H9 (cell line): Measurements from ENCODE around the gene RAD21L1. TPM values are rescaled to one million over a fixed set of nuclear protein-coding genes. Genes with fewer than 3 reads are reported as not detected.

Experiments
- DNase-seq: peaks from one replicate; pipeline ENCODE4 v3.0.0-alpha.2; 2017
- H2AFZ ChIP-seq: one replicate; pipeline ENCODE4 v1.6.1; 2013; ENCODE audit warnings: mild to moderate bottlenecking, low read length, control low read depth, moderate library complexity
- H2AK5ac ChIP-seq: 2 replicates; pipeline ENCODE4 v1.6.1; 2013; ENCODE audit warnings: low read length, control low read depth, mixed read lengths; ENCODE audit not compliant: insufficient read length
- H2BK120ac ChIP-seq: one replicate; pipeline ENCODE4 v1.6.1; 2013; ENCODE audit warnings: low read depth, mild to moderate bottlenecking, low read length, control low read depth, inconsistent platforms; ENCODE audit not compliant: poor library complexity, severe bottlenecking
- H2BK12ac ChIP-seq: 2 replicates; pipeline ENCODE4 v1.6.1; 2013; ENCODE audit warnings: low read length, control low read depth, mixed read lengths, low read depth; ENCODE audit not compliant: insufficient read length
- H2BK15ac ChIP-seq: 2 replicates; pipeline ENCODE4 v1.6.1; 2013; ENCODE audit warnings: low read depth, low read length, control low read depth
- H2BK20ac ChIP-seq: one replicate; pipeline ENCODE4 v1.6.1; 2013; ENCODE audit warnings: low read depth, mild to moderate bottlenecking, low read length, control low read depth, inconsistent platforms; ENCODE audit not compliant: poor library complexity, severe bottlenecking
- H2BK5ac ChIP-seq: 2 replicates; pipeline ENCODE4 v1.6.1; 2013; ENCODE audit warnings: low read length, control low read depth, mixed read lengths; ENCODE audit not compliant: insufficient read length
- H3K14ac ChIP-seq: 2 replicates; pipeline ENCODE4 v1.6.1; 2013; ENCODE audit warnings: low read length, control low read depth; ENCODE audit not compliant: insufficient read depth
- H3K18ac ChIP-seq: 2 replicates; pipeline ENCODE4 v1.6.1; 2013; ENCODE audit warnings: low read depth, mild to moderate bottlenecking, mixed read lengths, low read length, control low read depth; ENCODE audit not compliant: insufficient read length
- H3K23ac ChIP-seq: 2 replicates; pipeline ENCODE4 v1.6.1; 2013; ENCODE audit warnings: low read length, control low read depth, mixed read lengths, low read depth; ENCODE audit not compliant: insufficient read length
- H3K23me2 ChIP-seq: 2 replicates; pipeline ENCODE4 v1.6.1; 2013; ENCODE audit warnings: low read depth, mild to moderate bottlenecking, mixed read lengths, low read length, control low read depth; ENCODE audit not compliant: insufficient read length, poor library complexity, severe bottlenecking
- H3K27ac ChIP-seq: 2 replicates; pipeline ENCODE4 v1.5.1; 2013; ENCODE audit warnings: low read length, control low read depth, mixed read lengths, low read depth; ENCODE audit not compliant: insufficient read length
- H3K27me3 ChIP-seq: 2 replicates; pipeline ENCODE4 v1.6.1; 2013; ENCODE audit warnings: low read length, control low read depth, inconsistent platforms; ENCODE audit not compliant: insufficient read depth
- H3K4ac ChIP-seq: 2 replicates; pipeline ENCODE4 v1.6.1; 2013; ENCODE audit warnings: low read depth, mild to moderate bottlenecking, control low read depth, inconsistent platforms, low read length, moderate library complexity
- H3K4me1 ChIP-seq: 2 replicates; pipeline ENCODE4 v1.6.1; 2013; ENCODE audit warnings: low read length, control low read depth, inconsistent platforms; ENCODE audit not compliant: insufficient read depth
- H3K4me2 ChIP-seq: 2 replicates; pipeline ENCODE4 v1.6.1; 2013; ENCODE audit warnings: low read length, control low read depth, mixed read lengths; ENCODE audit not compliant: insufficient read length, insufficient read depth
- H3K56ac ChIP-seq: 2 replicates; pipeline ENCODE4 v1.6.1; 2013; ENCODE audit warnings: low read depth, mild to moderate bottlenecking, mixed read lengths, low read length, control low read depth; ENCODE audit not compliant: insufficient read length
- H3K79me1 ChIP-seq: 2 replicates; pipeline ENCODE4 v1.6.1; 2013; ENCODE audit warnings: low read depth, mild to moderate bottlenecking, moderate library complexity, low read length, control low read depth, inconsistent platforms; ENCODE audit not compliant: insufficient read depth, poor library complexity, severe bottlenecking
- H3K79me2 ChIP-seq: 2 replicates; pipeline ENCODE4 v1.6.1; 2013; ENCODE audit warnings: low read length, control low read depth, inconsistent platforms; ENCODE audit not compliant: insufficient read depth
- H3K9ac ChIP-seq: 2 replicates; pipeline ENCODE4 v1.6.1; 2013; ENCODE audit warnings: low read length, control low read depth, mixed read lengths; ENCODE audit not compliant: insufficient read length; ENCODE audit errors: extremely low read depth
- H3K9me3 ChIP-seq: one replicate; pipeline ENCODE4 v1.6.1; 2013; ENCODE audit warnings: low read depth, low read length, inconsistent platforms; ENCODE audit not compliant: control insufficient read depth
- H3T11ph ChIP-seq: one replicate; pipeline ENCODE4 v1.6.1; 2013; ENCODE audit warnings: mild to moderate bottlenecking, low read length, control low read depth, inconsistent platforms
- H4K20me1 ChIP-seq: one replicate; pipeline ENCODE4 v1.6.1; 2013; ENCODE audit not compliant: control insufficient read depth, insufficient read length, insufficient read depth
- H4K5ac ChIP-seq: 2 replicates; pipeline ENCODE4 v1.6.1; 2013; ENCODE audit warnings: low read depth, mild to moderate bottlenecking, mixed read lengths, low read length, control low read depth; ENCODE audit not compliant: insufficient read length
- H4K8ac ChIP-seq: replicated peaks from 2 replicates; pipeline ENCODE4 v1.6.1; 2013; ENCODE audit warnings: low read length, control low read depth, mixed read lengths, low read depth; ENCODE audit not compliant: insufficient read length
- H4K91ac ChIP-seq: 2 replicates; pipeline ENCODE4 v1.6.1; 2013; ENCODE audit warnings: low read depth, mild to moderate bottlenecking, moderate library complexity, mixed read lengths, low read length, control low read depth; ENCODE audit not compliant: insufficient read length
- H3K27ac Mint-ChIP-seq, 3 experiments: 2 replicates in 2 of 3; 3 replicates in 1 of 3; pipeline ENCODE4 v1.8.0; 2020 to 2021; ENCODE audit warnings: mixed read lengths in 3 of 3, mild to moderate bottlenecking in 1 of 3, moderate library complexity in 1 of 3
- H3K27me3 Mint-ChIP-seq: 2 replicates; pipeline ENCODE4 v1.8.0; 2021; ENCODE audit warnings: low read depth, mild to moderate bottlenecking, moderate library complexity, mixed read lengths
- H3K36me3 Mint-ChIP-seq, 3 experiments: 2 replicates in 2 of 3; 3 replicates in 1 of 3; pipeline ENCODE4 v1.8.0; 2020 to 2021; ENCODE audit warnings: low read depth in 3 of 3, mixed read lengths in 3 of 3; ENCODE audit not compliant: insufficient read depth in 1 of 3
- H3K4me1 Mint-ChIP-seq, 2 experiments: 2 replicates each; pipeline ENCODE4 v1.8.0; 2020; ENCODE audit warnings: mixed read lengths in 2 of 2
- H3K4me3 Mint-ChIP-seq, 2 experiments: 2 replicates in 1 of 2; 3 replicates in 1 of 2; pipeline ENCODE4 v1.8.0; 2020 to 2021; ENCODE audit warnings: mild to moderate bottlenecking in 2 of 2, mixed read lengths in 2 of 2, moderate library complexity in 1 of 2
- H3K9me3 Mint-ChIP-seq, 2 experiments: 2 replicates in 1 of 2; 3 replicates in 1 of 2; pipeline ENCODE4 v1.8.0; 2020; ENCODE audit warnings: mild to moderate bottlenecking in 2 of 2, mixed read lengths in 2 of 2, moderate library complexity in 1 of 2
- CTCF ChIP-seq: fragments of 200-600 bp; sonication (generic); conservative IDR thresholded peaks from 3 replicates; pipeline ENCODE4 v1.8.0; 2021; ENCODE audit warnings: antibody characterized with exemption, mild to moderate bottlenecking
- WGBS: extraction: QIAGEN DNeasy Blood & Tissue Kit; methylation state at CpG from one replicate; pipeline ENCODE4 v1.1.7; 2013; ENCODE audit warnings: missing lambda C conversion rate, low lambda C conversion rate, mixed read lengths; ENCODE audit not compliant: insufficient read length; ENCODE audit errors: extremely low coverage; 5-methylcytosine and 5-hydroxymethylcytosine counted together
- long read RNA-seq: library from polyadenylated mRNA; unstranded; transcript quantifications from one replicate; pipeline ENCODE4 v2.0.0, GENCODE V29; 2020
- total RNA-seq: library from RNA; stranded (reverse); gene quantifications from 2 replicates; pipeline ENCODE4 v1.2.1, GENCODE V29; 2021

RAD21L1 gene
- not detected in 2 replicates for total RNA-seq
- long read RNA-seq, result 0 reads

- Histone ChIP-seq H3K9ac (no peak within 1 kb of the TSS), H3T11ph (no peak within 1 kb of the TSS), H4K5ac (no peak within 1 kb of the TSS), H4K20me1 (peaks cover 3% of the 10 kb centered on the region), H3K4me2 (peak within 1 kb of the TSS; percentile 70), H3K23me2 (peaks cover 7% of the 10 kb centered on the region), H3K18ac (peak within 1 kb of the TSS; percentile 83), H3K27me3 (peaks cover 2% of the 10 kb centered on the region; the same call in 1 of the 2 replicates), H3K79me1 (no peaks in the 10 kb centered on the region), H3K14ac (peak within 1 kb of the TSS; percentile 91; the same call in 1 of the 2 replicates), H3K27ac (no peak within 1 kb of the TSS), H2BK5ac (no peak within 1 kb of the TSS), H2BK120ac (no peak within 1 kb of the TSS), H4K91ac (no peak within 1 kb of the TSS), H2AK5ac (no peak within 1 kb of the TSS), H3K23ac (no peak within 1 kb of the TSS), H3K79me2 (no peaks in the 10 kb centered on the region), H2AFZ (peak within 1 kb of the TSS; percentile 3), H3K56ac (no peak within 1 kb of the TSS), H2BK15ac (no peak within 1 kb of the TSS), H2BK12ac (no peak within 1 kb of the TSS), H3K4ac (no peak within 1 kb of the TSS), H2BK20ac (no peak within 1 kb of the TSS), H3K9me3 (no peaks in the 10 kb centered on the region), H4K8ac (no peak within 1 kb of the TSS), H3K4me1 (no peaks in the 10 kb centered on the region)
- WGBS, result no CpG with 5 or more reads among the region's 88 CpGs
- Mint-ChIP-seq H3K36me3 (no peaks in the 10 kb centered on the region; a peak in 1 of 7 replicates), H3K9me3 (peaks cover 3 to 6% of the 10 kb centered on the region in 2 experiments; a peak in 4 of 5 replicates), H3K27me3 (peaks cover 68% of the 10 kb centered on the region), H3K27ac (no peak within 1 kb of the TSS; a peak in 1 of 7 replicates), H3K4me1 (peaks cover 4 to 7% of the 10 kb centered on the region in 2 experiments), H3K4me3 (peak within 1 kb of the TSS; percentile 84 to 92)
- no peak for TF ChIP-seq CTCF
- peak; percentile 84 for DNase-seq
Observed at GRCh38 chr20:1225783-1226654, at the start of gene RAD21L1. RAD21L1 (plus strand) TSS chr20:1226044; CDS start chr20:1228454, 2,410 bp downstream.
